ENCODE data around the gene LRRC46. TPM values are rescaled to one million over a fixed set of nuclear protein-coding genes. Genes with fewer than 3 reads are reported as not detected.

LRRC46 gene
- total and polyA plus RNA-seq, 9 of the 15 experiments (the other 6 are each of a cell fraction or from before 2014, with no cell fraction given), result 0.39 to 1.4 (median 0.53) TPM; not detected in 1

DNA sequence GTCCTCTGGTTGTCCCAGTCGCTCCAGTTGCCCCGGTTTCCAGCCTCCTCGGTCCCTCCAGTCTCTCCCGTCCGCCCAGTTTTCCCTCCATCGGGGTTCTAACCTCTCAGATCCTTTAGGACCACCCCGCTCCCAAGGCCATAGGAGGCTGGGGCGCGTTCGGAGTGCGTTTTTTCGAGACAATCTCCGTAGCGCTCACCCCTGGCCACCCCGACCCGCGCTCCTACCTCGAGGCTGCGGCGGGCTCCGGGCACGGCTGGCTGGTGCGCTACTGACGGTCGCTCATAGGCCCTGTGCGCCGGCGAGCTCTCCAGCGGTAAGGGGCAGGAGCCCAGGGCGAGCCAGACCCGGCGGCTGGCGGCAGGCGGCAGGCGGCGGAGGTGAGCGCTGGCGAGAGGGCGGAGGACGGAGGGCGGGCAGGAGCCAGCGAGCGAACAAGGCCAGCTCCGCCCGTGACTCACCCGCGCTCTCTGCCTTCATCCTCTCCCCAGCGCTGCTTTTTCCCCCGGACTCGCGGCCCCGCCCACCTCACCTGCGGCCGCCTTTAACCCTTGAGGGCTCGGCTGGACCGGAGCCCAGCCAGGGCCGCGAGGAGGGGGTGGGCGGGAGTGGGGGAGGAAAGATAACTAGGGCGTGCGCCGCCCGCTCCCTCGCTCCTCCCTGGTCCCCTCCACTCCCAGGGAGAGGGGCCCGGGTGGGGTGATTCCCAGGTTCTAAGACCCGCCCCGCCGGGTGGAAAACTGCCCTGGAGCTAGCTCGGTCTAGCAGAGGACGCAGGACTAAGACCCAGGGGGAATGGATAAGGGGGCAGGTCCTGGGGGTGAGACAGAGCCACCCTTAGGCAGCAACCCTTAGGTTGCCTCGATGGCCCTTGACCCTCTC, 19.5 kb downstream of the LRRC46 start, which contains the start of gene SP6 (continued):
- TF ChIP-seq HOXB6 (CRISPR knock-in tag; IDR thresholded peaks at IDR 0.05; ENCODE audit: borderline replicate concordance) (no peak), ADNP (tag; IDR thresholded peaks at IDR 0.05) (no peak), ZNF551 (CRISPR knock-in tag; IDR thresholded peaks at IDR 0.05) (no peak), ZFX (CRISPR knock-in tag; IDR thresholded peaks at IDR 0.05) (peak; percentile 86), SP1 (CRISPR knock-in tag; IDR thresholded peaks at IDR 0.05) (peak; percentile 70; the same call in 1 of the 2 replicates), ARHGAP35 (IDR thresholded peaks at IDR 0.05; ENCODE audit: partially characterized antibody) (no peak), GABPB2 (CRISPR knock-in tag; conservative IDR thresholded peaks at IDR 0.05) (no peak), MEF2A (IDR thresholded peaks at IDR 0.05; ENCODE audit: control insufficient read depth, low read depth, low read length) (no peak), ARNT (IDR thresholded peaks at IDR 0.05) (no peak), IFI16 (CRISPR knock-in tag; IDR thresholded peaks at IDR 0.05) (no peak), MAZ (CRISPR knock-in tag; conservative IDR thresholded peaks at IDR 0.05 in 1 of 2, IDR thresholded peaks at IDR 0.05 in 1 of 2) (peak; percentile 78 to 89), ZNF282 (CRISPR knock-in tag; IDR thresholded peaks at IDR 0.05) (no peak), ZNF583 (CRISPR knock-in tag; IDR thresholded peaks at IDR 0.05) (peak; percentile 17; the same call in 1 of the 2 replicates), ETS2 (tag; IDR thresholded peaks at IDR 0.05; ENCODE audit: borderline replicate concordance, poor library complexity, severe bottlenecking) (no peak), ZNF764 (CRISPR knock-in tag; IDR thresholded peaks at IDR 0.05; ENCODE audit: low read depth) (no peak), SMC3 (conservative IDR thresholded peaks at IDR 0.05; ENCODE audit: insufficient read depth, low read depth, low read length) (no peak), HMGN3 (IDR thresholded peaks at IDR 0.05; ENCODE audit: borderline replicate concordance, extremely low read depth, insufficient read length, low read depth, low read length) (peak; percentile 32), ZNF23 (CRISPR knock-in tag; IDR thresholded peaks at IDR 0.05) (peak; percentile 43; the same call in 1 of the 2 replicates), ZNF133 (CRISPR knock-in tag; IDR thresholded peaks at IDR 0.05) (no peak), HNRNPUL1 (IDR thresholded peaks at IDR 0.05; ENCODE audit: low read length) (no peak), PHB (CRISPR knock-in tag; IDR thresholded peaks at IDR 0.05) (no peak), ZNF232 (CRISPR knock-in tag; IDR thresholded peaks at IDR 0.05) (no peak; the same call in 1 of the 2 replicates), ZNF24 (IDR thresholded peaks at IDR 0.05) (peak; percentile 33; the same call in 1 of the 2 replicates), MAFG (tag; conservative IDR thresholded peaks at IDR 0.05) (no peak), MEIS2 (IDR thresholded peaks at IDR 0.05; ENCODE audit: partially characterized antibody) (no peak), ZNF174 (CRISPR knock-in tag; IDR thresholded peaks at IDR 0.05) (no peak)
- TF ChIP-seq, protein P1, sequence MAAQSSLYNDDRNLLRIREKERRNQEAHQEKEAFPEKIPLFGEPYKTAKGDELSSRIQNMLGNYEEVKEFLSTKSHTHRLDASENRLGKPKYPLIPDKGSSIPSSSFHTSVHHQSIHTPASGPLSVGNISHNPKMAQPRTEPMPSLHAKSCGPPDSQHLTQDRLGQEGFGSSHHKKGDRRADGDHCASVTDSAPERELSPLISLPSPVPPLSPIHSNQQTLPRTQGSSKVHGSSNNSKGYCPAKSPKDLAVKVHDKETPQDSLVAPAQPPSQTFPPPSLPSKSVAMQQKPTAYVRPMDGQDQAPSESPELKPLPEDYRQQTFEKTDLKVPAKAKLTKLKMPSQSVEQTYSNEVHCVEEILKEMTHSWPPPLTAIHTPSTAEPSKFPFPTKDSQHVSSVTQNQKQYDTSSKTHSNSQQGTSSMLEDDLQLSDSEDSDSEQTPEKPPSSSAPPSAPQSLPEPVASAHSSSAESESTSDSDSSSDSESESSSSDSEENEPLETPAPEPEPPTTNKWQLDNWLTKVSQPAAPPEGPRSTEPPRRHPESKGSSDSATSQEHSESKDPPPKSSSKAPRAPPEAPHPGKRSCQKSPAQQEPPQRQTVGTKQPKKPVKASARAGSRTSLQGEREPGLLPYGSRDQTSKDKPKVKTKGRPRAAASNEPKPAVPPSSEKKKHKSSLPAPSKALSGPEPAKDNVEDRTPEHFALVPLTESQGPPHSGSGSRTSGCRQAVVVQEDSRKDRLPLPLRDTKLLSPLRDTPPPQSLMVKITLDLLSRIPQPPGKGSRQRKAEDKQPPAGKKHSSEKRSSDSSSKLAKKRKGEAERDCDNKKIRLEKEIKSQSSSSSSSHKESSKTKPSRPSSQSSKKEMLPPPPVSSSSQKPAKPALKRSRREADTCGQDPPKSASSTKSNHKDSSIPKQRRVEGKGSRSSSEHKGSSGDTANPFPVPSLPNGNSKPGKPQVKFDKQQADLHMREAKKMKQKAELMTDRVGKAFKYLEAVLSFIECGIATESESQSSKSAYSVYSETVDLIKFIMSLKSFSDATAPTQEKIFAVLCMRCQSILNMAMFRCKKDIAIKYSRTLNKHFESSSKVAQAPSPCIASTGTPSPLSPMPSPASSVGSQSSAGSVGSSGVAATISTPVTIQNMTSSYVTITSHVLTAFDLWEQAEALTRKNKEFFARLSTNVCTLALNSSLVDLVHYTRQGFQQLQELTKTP (IDR thresholded peaks at IDR 0.05; ENCODE audit: low read depth in 1 of 2, partially characterized antibody in 2 of 2), result no peak
